Endothelial cell of umbilical vein (primary cell): Measurements from ENCODE around the gene GUCA2A. TPM values are rescaled to one million over a fixed set of nuclear protein-coding genes. Genes with fewer than 3 reads are reported as not detected.

Source experiments
- BruUV-seq: library from RNA; stranded (reverse); fragments of 400-500 nt; replicated peaks from 2 replicates; lab custom pipeline; 2021; lab: Mats Ljungman, UMichigan
- CTCF ChIA-PET: fragments of 300-600, 350-600 bp; sonication (Branson Sonifier 250); formaldehyde crosslinking; loops from one replicate; lab custom pipeline; 2021; ENCODE audit warnings: antibody characterized with exemption, inconsistent platforms; lab: Charles Lee
- POLR2A ChIA-PET: fragments of 300-600, 350-600 bp; sonication (Branson Sonifier 250); formaldehyde crosslinking; loops from one replicate; lab custom pipeline; 2021; ENCODE audit warnings: antibody characterized with exemption, inconsistent platforms; lab: Charles Lee
- DNase-seq: peaks from one replicate; pipeline ENCODE4 v3.0.0-alpha.2; 2011; ENCODE audit warnings: low read depth, low spot score
- FAIRE-seq: peaks from 2 replicates; lab custom pipeline; 2011; peaks lifted over from hg19 to GRCh38; lab: Jason Lieb, UNC
- H2AFZ ChIP-seq: 2 replicates; pipeline ENCODE4 v1.6.0; 2012; ENCODE audit warnings: low read depth, low read length, control low read depth, inconsistent platforms
- H3K27ac ChIP-seq: 2 replicates; pipeline ENCODE4 v1.5.1; 2011; ENCODE audit warnings: low read depth, mild to moderate bottlenecking, control low read depth, low read length, moderate library complexity; ENCODE audit not compliant: insufficient read depth
- H3K27me3 ChIP-seq, 2 experiments: 2 replicates each; pipeline versions ENCODE4 v1.6.0 to v1.6.1; 2011; ENCODE audit warnings: low read length in 2 of 2, mixed read lengths in 1 of 2; ENCODE audit not compliant: control insufficient read depth in 2 of 2, insufficient read depth in 2 of 2
- H3K36me3 ChIP-seq, 2 experiments: 2 replicates in 1 of 2; 3 replicates in 1 of 2; pipeline ENCODE4 v1.5.1; 2011; ENCODE audit warnings: low read length in 2 of 2, mild to moderate bottlenecking in 1 of 2, moderate library complexity in 1 of 2; ENCODE audit not compliant: control insufficient read depth in 2 of 2, insufficient read depth in 2 of 2; ENCODE audit errors: extremely low read depth in 1 of 2
- H3K4me1 ChIP-seq: 3 replicates; pipeline ENCODE4 v1.5.1; 2011; ENCODE audit warnings: mild to moderate bottlenecking, low read length; ENCODE audit not compliant: control insufficient read depth, insufficient read depth; ENCODE audit errors: extremely low read depth
- H3K4me2 ChIP-seq: 2 replicates; pipeline ENCODE4 v1.6.1; 2011; ENCODE audit warnings: low read length, control low read depth, mixed read lengths; ENCODE audit not compliant: insufficient read depth
- H3K4me3 ChIP-seq, 3 experiments: fragments of 200-600 bp in 1 of 3; sonication (generic), shearing (Covaris generic) in 1 of 3; replicated peaks in 1 of 3; 2 replicates each; pipeline ENCODE4 v1.5.1; 2011 to 2016; ENCODE audit warnings: control low read depth in 3 of 3, low read length in 3 of 3, mild to moderate bottlenecking in 2 of 3, inconsistent platforms in 1 of 3, low read depth in 1 of 3, moderate library complexity in 1 of 3; ENCODE audit not compliant: insufficient read depth in 1 of 3
- H3K79me2 ChIP-seq: 2 replicates; pipeline ENCODE4 v1.6.0; 2012; ENCODE audit warnings: low read length, inconsistent platforms; ENCODE audit not compliant: control insufficient read depth, insufficient read depth
- H3K9ac ChIP-seq: replicated peaks from 2 replicates; pipeline ENCODE3; 2011; ENCODE audit warnings: low read length, control low read depth; ENCODE audit not compliant: insufficient read depth; ENCODE audit errors: extremely low read depth
- H3K9me1 ChIP-seq: replicated peaks from 3 replicates; pipeline ENCODE4 v1.6.0; 2011; ENCODE audit warnings: mild to moderate bottlenecking, low read length; ENCODE audit not compliant: control insufficient read depth, insufficient read depth; ENCODE audit errors: extremely low read depth
- H3K9me3 ChIP-seq: replicated peaks from 2 replicates; pipeline ENCODE4 v1.5.1; 2012; ENCODE audit warnings: low read length, inconsistent platforms; ENCODE audit not compliant: control insufficient read depth, insufficient read depth
- H4K20me1 ChIP-seq: replicated peaks from 2 replicates; pipeline ENCODE3; 2011; ENCODE audit warnings: mild to moderate bottlenecking, low read length; ENCODE audit not compliant: control insufficient read depth, insufficient read depth; ENCODE audit errors: extremely low read depth
- FOS ChIP-seq: IDR thresholded peaks from 2 replicates; pipeline ENCODE4 v1.6.1; 2011; ENCODE audit warnings: mild to moderate bottlenecking, low read length, moderate library complexity, borderline replicate concordance; ENCODE audit not compliant: insufficient read depth
- JUN ChIP-seq: IDR thresholded peaks from 2 replicates; pipeline ENCODE4 v1.6.1; 2011; ENCODE audit warnings: borderline replicate concordance, low read depth; ENCODE audit not compliant: insufficient read length, insufficient read depth
- dilution Hi-C: fragments of 300-500 bp; cut with MboI; formaldehyde crosslinking; loops from one replicate; pipeline ENCODE4 v1.15.0; 2019; ENCODE audit warnings: low sequenced_read_pairs; ENCODE audit not compliant: extremely low pct_ligation_motif_present
- intact Hi-C: fragments of 100-400 bp; cut with micrococcal nuclease; formaldehyde crosslinking; loops from one replicate; pipeline ENCODE4 v1.10.0; 2022
- polyA plus RNA-seq, 4 experiments: library from polyadenylated mRNA; depleted of rRNA in 3 of 4; stranded (reverse) in 3 of 4; unstranded in 1 of 4; fragments of >200 nt; gene quantifications; 2 replicates each; pipeline versions ENCODE4 v1.2.1 to v1.2.3, GENCODE V29; 2011 to 2012; ENCODE audit warnings: missing spikeins in 1 of 4
- total RNA-seq: library from RNA; stranded (reverse); gene quantifications from 2 replicates; pipeline ENCODE4 v1.2.3, GENCODE V29; 2021

GUCA2A gene
- total and polyA plus RNA-seq, 2 donors (not counting 3 experiments of a cell fraction or from before 2014, with no cell fraction given) = not detected

GRCh38 chr1:42139444-42139843, 25.1 kb downstream of the GUCA2A start:
- Histone ChIP-seq H3K79me2 (no peaks in the 10 kb centered on the region), H3K9me3 (no peaks in the 10 kb centered on the region), H3K36me3 (no peaks in the 10 kb centered on the region), H3K4me2 (no peak overlapping the region), H3K9ac (no peak overlapping the region), H4K20me1 (no peaks in the 10 kb centered on the region), H3K27ac (no peak overlapping the region), H3K27me3 (peaks cover 6 to 9% of the 10 kb centered on the region in 2 experiments), H3K4me1 (no peaks in the 10 kb centered on the region), H2AFZ (no peak overlapping the region), H3K4me3 (no peak overlapping the region), H3K9me1 (no peaks in the 10 kb centered on the region)
- no peak for TF ChIP-seq JUN
- dilution Hi-C loops (no loop called here), intact Hi-C loops (no loop called here)
- DNase-seq = no peak
- no TSS peak for BruUV-seq
- CTCF ChIA-PET = no interaction called here
- POLR2A ChIA-PET = no interaction called here
- no peak for FAIRE-seq

GRCh38 chr1:42138586-42138985, 26.0 kb downstream of the GUCA2A start:
- H3K27me3 ChIP-seq = peaks cover 3 to 4% of the 10 kb centered on the region in 2 experiments
- ChIA-PET POLR2A (no interaction called here), CTCF (interaction anchor here (1.7 kb wide), 2 partner anchors 9 to 35 kb away, joined by 3 to 6 read pairs; no protein-coding TSS in a partner anchor)
- H3K27ac ChIP-seq = no peak overlapping the region
- H2AFZ ChIP-seq = no peak overlapping the region
- no peaks in the 10 kb centered on the region for H3K79me2 ChIP-seq
- no peaks in the 10 kb centered on the region for H3K4me1 ChIP-seq
- H3K4me2 ChIP-seq = no peak overlapping the region
- dilution Hi-C loops = no loop called here
- H4K20me1 ChIP-seq = no peaks in the 10 kb centered on the region
- FAIRE-seq = no peak
- no TSS peak for BruUV-seq
- no peaks in the 10 kb centered on the region for H3K36me3 ChIP-seq
- intact Hi-C loops = no loop called here
- H3K9me1 ChIP-seq = no peaks in the 10 kb centered on the region
- no peak overlapping the region for H3K4me3 ChIP-seq
- TF ChIP-seq FOS = no peak
- DNase-seq = no peak
- H3K9me3 ChIP-seq = no peaks in the 10 kb centered on the region
- H3K9ac ChIP-seq = no peak overlapping the region
